Stimulated activated CD4-positive, alpha-beta T cell treated with anti-CD3 and anti-CD28 coated beads, TNF-alpha, amount 100 ng/mL, for 48 hours (primary cell): ENCODE data around the gene TXNDC9.
A peak's percentile ranks its signal among the peaks of the same experiment; 100 is the strongest.
"Not testable (repeated sequence)": the region's sequence is repeated elsewhere in the genome, so short reads cannot be mapped to it uniquely, and the experiment has no call there.

Experiments used
- DNase-seq, 3 donors: peaks; one replicate each; pipeline ENCODE4 v3.0.0-alpha.2; 2020; ENCODE audit warnings: low read depth in 3 of 3

TXNDC9 gene

GRCh38 chr2:99335911-99336803 is at the start of gene TXNDC9:
TXNDC9 (minus strand) TSS chr2:99336333; CDS start chr2:99333210, 3,123 bp downstream.
- peak; percentile 94 to 98 (median 97) for DNase-seq

- no peak for DNase-seq
These were observed 46.0 kb upstream of the TXNDC9 start for GRCh38 chr2:99382143-99382542.

- DNase-seq: no peak
These were observed 44.4 kb upstream of the TXNDC9 start for GRCh38 chr2:99380376-99381010.

GRCh38 chr2:99377879-99378278 is 41.7 kb upstream of the TXNDC9 start:
- DNase-seq: no peak

- DNase-seq: no peak
These were observed 40.2 kb upstream of the TXNDC9 start for GRCh38 chr2:99376254-99376864.

- no peak for DNase-seq
These were observed 38.6 kb upstream of the TXNDC9 start for GRCh38 chr2:99374747-99375146.

GRCh38 chr2:99373144-99373543 is 37.0 kb upstream of the TXNDC9 start:
- DNase-seq: no peak

GRCh38 chr2:99368854-99369253 is 32.7 kb upstream of the TXNDC9 start:
- not testable (repeated sequence) for DNase-seq

GRCh38 chr2:99365661-99366060 is 29.5 kb upstream of the TXNDC9 start:
- DNase-seq: no peak

- no peak for DNase-seq
These were observed 20.7 kb upstream of the TXNDC9 start for GRCh38 chr2:99356853-99357252.

- DNase-seq: not testable (repeated sequence)
These were observed 18.7 kb upstream of the TXNDC9 start for GRCh38 chr2:99354825-99355224.

- DNase-seq: no peak
These were observed 17.9 kb upstream of the TXNDC9 start for GRCh38 chr2:99354070-99354469.

GRCh38 chr2:99350194-99350593 is 14.1 kb upstream of the TXNDC9 start:
- DNase-seq: no peak

- DNase-seq: no peak
These were observed 12.0 kb upstream of the TXNDC9 start for GRCh38 chr2:99348173-99348572.

GRCh38 chr2:99346218-99346617 is 10.1 kb upstream of the TXNDC9 start:
- DNase-seq: no peak

- DNase-seq: not testable (repeated sequence)
These were observed 9.3 kb upstream of the TXNDC9 start for GRCh38 chr2:99345446-99345845.

- DNase-seq: no peak
These were observed 6.4 kb upstream of the TXNDC9 start for GRCh38 chr2:99342536-99342935.

GRCh38 chr2:99340669-99341236 is 4.6 kb upstream of the TXNDC9 start:
- no peak for DNase-seq

GRCh38 chr2:99338029-99338585 is 2.0 kb upstream of the TXNDC9 start:
- no peak for DNase-seq

- peak; percentile 86 to 89 (median 88) for DNase-seq
These were observed 1.2 kb upstream of the TXNDC9 start, which contains the start of gene EIF5B for GRCh38 chr2:99337113-99338028. EIF5B (plus strand) TSS chr2:99337389; CDS start chr2:99337555, 166 bp downstream.

- no peak for DNase-seq
These were observed 625 bp upstream of the TXNDC9 start for GRCh38 chr2:99336804-99337112.
